Stimulated activated naive CD8-positive, alpha-beta T cell treated with anti-CD3 and anti-CD28 coated beads, Interleukin-15, amount 100 ng/mL, for 72 hours (primary cell): ENCODE measurements around the gene PIN1.
A peak's percentile ranks its signal among the peaks of the same experiment; 100 is the strongest.

Experiments used
- ATAC-seq: fragments of 150-1000 bp; cut with Tn5 transposase; 2 replicates; pipeline ENCODE4 v1.10.0; 2021; ENCODE audit warnings: mild to moderate bottlenecking, moderate library complexity
- DNase-seq, 2 donors: peaks; one replicate each; pipeline ENCODE4 v3.0.0; 2021 to 2022
- H3K27ac Mint-ChIP-seq, 2 donors: one replicate each; pipeline ENCODE4 v1.8.0; 2022; ENCODE audit warnings: mild to moderate bottlenecking in 2 of 2, mixed read lengths in 2 of 2, moderate library complexity in 2 of 2
- H3K27me3 Mint-ChIP-seq: one replicate; pipeline ENCODE4 v1.8.0; 2022; ENCODE audit warnings: mixed read lengths
- H3K4me1 Mint-ChIP-seq: one replicate; pipeline ENCODE4 v1.8.0; 2022; ENCODE audit warnings: mild to moderate bottlenecking, mixed read lengths
- H3K4me3 Mint-ChIP-seq, 2 donors: one replicate each; pipeline ENCODE4 v1.8.0; 2022; ENCODE audit warnings: mild to moderate bottlenecking in 2 of 2, mixed read lengths in 2 of 2, moderate library complexity in 1 of 2
- H3K9me3 Mint-ChIP-seq, 2 donors: one replicate each; pipeline ENCODE4 v1.8.0; 2022; ENCODE audit warnings: mixed read lengths in 2 of 2

PIN1 gene

DNA sequence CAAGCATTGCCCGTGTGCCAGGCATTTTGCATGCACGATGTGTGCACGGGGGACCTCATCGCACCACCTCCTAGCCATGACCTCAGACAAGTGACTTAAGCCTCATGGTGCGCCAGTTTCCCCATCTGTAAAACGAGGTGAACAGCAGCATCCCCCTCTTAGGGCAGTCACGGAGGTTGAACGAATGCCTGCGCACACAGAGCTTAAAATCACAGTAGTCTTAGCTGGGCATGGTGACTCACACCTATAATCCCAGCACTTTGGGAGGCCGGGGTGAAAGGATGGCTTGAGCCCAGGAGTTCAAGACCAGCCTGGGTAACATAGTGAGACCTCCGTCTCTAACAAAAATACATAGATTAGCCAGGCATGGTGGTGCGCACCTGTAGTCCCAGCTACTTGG, 48.6 kb downstream of the PIN1 start:
- no peak for DNase-seq
- Mint-ChIP-seq H3K9me3 (no peaks in the 10 kb centered on the region), H3K27ac (peak overlapping the region in 1 of 2 donors; percentile 48), H3K27me3 (no peaks in the 10 kb centered on the region), H3K4me3 (no peak overlapping the region), H3K4me1 (no peaks in the 10 kb centered on the region)
- no peak for ATAC-seq

DNA sequence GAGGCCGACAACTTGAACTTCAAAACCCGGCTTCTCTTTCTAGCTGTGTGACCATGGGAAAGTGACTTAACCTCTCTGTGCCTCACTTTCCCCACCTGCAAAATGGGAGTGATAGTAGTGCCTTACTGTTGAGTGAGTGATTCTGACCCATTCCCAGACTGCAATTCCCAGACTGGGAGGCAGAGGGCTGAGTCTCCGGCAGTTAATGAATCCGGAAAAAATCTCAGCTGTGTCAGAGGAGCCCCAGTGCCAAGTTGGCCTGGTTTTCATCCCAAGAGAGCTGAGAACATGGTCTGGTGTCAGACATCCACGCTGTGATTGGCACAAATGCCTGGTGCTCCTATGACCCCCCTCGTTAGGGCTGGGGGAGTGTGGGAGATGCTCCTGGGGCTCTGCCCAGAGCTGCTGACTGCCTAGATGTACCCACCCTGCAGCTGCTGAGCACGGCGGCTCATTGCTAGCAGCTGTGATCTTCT, 50.0 kb downstream of the PIN1 start:
- no peak overlapping the region for H3K4me3 Mint-ChIP-seq
- no peak overlapping the region for H3K27ac Mint-ChIP-seq
- no peak for ATAC-seq
- H3K4me1 Mint-ChIP-seq = peaks cover 2% of the 10 kb centered on the region
- no peak for DNase-seq
- no peaks in the 10 kb centered on the region for H3K9me3 Mint-ChIP-seq
- H3K27me3 Mint-ChIP-seq = no peaks in the 10 kb centered on the region

DNA sequence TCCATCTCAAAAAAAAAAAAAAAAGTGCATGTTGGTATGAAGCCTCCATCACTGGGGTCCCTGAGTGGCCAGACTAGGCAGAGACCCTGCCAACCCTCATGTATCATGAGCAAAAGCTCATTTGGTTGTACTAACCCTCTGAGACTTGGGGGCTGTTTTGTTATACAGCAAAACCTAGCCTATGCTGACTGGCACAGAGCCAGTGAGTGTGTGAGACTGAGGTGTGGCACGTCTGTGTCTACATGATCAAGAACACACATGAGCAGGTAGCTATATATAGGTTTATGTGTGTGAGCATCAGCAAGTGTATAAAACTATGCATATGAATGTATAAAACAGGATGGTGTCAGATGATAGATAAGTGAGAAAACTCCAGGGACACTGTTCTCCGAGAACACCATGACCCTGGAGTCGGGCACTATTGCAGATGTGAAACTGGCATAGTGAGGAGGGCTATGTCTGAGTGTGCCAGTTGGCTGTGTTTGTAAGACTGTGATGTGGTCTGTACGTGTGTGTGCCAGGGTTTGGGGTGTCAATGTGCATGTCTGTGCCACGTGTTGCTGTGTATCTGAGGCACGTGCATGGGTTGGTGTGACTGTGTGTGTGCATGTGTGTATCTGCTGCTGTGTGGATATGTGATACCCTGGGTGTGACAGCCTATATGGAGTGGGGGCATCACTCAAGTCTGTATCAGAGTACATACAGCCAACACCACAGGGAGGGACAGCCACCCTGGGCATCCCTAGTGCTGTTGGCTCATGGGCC, 56.7 kb downstream of the PIN1 start:
- DNase-seq = no peak
- Mint-ChIP-seq H3K27ac (no peak overlapping the region), H3K27me3 (no peaks in the 10 kb centered on the region), H3K9me3 (no peaks in the 10 kb centered on the region), H3K4me1 (peaks cover 6% of the 10 kb centered on the region), H3K4me3 (no peak overlapping the region)
- ATAC-seq = no peak
